NCI-H2107 (cell line): Measurements from ENCODE around the gene B4GALT7.
A peak's percentile ranks its signal among the peaks of the same experiment; 100 is the strongest.
"Not testable (repeated sequence)": the region's sequence is repeated elsewhere in the genome, so short reads cannot be mapped to it uniquely, and the experiment has no call there.

Source experiments
- DNase-seq: peaks from one replicate; lab custom pipeline; 2025; lab: John Stamatoyannopoulos, UW

The B4GALT7 gene, protein sequence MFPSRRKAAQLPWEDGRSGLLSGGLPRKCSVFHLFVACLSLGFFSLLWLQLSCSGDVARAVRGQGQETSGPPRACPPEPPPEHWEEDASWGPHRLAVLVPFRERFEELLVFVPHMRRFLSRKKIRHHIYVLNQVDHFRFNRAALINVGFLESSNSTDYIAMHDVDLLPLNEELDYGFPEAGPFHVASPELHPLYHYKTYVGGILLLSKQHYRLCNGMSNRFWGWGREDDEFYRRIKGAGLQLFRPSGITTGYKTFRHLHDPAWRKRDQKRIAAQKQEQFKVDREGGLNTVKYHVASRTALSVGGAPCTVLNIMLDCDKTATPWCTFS

DNA sequence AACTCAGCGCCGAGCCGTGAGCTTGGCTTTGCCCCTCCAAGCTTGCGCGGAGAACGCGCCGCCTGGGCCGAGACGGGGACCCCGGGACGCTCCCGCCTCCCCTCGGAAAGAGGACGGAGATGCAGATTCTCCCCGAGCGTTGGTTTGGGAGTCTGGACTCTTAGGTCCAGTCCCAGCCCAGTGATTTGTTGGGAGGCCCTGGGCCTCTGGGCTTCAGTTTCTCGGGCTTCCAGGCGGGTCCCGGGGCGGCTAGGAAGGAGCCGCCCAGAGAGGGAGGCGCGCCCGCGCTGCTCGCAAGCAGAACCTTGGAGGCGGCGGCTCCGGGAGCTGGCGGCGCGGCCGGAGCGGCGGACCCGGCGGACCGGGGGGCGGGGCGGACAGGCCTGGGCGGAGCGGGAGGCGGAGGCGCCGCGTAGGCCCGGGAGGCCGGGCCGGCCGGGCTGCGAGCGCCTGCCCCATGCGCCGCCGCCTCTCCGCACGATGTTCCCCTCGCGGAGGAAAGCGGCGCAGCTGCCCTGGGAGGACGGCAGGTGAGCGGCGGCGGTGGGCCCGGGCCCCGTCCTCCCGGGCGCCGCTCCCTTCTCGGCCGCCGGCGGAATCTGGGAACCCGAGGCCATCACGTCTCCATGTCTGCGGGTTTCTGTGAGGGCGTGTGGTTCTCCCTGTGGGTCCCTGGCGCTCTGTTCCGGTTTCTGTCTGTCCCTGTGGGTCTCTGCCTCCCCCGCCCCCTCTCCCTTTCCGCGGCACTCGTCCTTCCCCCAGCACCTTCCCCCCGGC is at the start of gene B4GALT7:
B4GALT7 (plus strand) TSS at position 402 of the 777 bp plus-strand sequence; CDS start at position 481, 79 bp downstream.
- DNase-seq, result peak; percentile 50

DNA sequence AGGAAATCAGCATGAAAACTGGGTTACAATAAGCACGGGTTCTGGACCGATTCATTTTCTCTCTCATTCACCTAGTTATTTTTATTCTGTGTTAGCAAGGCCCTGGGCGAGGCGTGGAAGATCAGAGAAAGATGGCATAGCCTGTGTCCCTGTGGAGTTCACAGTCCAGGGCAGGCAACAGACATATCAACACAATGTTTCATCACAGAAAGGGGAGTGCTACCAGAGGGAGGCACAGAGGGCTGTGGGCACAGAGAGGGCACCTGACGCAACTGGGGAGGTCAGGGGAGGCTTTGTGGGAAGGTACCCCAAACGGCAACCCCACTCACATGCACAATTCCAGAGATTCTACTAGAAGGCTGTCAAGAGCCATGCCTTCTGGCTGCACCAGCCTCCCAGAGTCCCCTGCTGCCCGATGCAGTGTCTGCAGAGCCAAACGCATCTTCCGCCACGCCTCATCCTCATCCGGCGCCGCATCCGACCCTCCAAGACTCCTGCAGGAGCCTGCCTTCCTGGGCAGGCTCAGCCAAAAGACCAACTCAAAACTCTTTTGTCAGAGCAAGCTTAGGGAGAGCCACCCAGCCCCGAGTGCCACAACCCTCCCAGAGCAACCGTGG is 47.0 kb upstream of the B4GALT7 start:
- no peak for DNase-seq

DNA sequence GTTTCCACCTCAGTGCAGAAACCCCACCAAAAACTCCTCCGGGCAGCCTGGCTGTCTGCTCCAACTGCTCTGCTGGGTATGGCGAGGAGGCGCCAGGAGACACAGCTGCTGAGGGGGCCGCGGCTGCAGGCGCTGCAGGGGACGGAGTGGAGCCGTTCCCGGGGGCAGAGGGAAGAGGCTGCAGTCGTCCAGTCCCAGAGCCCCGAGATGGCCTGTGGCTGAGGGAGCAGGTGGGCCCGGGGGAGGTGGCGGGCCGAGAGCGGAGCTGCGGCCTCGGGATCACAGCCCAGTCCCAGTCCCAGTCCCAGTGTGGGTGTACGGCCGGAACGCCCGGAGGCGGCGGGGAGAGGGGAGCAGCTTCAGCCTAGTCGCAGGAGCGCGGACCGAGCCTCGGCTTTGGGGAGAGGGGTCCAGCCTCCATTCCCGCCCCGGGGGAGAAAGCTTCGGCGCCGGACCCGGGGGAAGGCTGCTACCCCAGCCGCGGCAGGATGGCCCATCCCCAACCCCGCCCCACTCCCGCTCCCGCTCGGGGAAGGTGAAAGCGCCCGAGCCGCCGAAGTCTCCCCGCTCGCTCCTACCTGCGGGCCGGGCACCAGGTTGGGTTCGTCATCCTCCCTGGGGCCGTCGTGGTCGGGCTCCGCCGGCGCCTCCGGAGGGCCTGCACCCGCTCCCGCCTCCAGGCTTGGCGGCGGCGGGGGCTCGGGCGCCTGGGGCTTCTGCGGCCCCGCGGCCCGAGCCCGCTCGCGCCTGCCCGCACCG is 46.1 kb upstream of the B4GALT7 start:
- DNase-seq, result no peak

DNA sequence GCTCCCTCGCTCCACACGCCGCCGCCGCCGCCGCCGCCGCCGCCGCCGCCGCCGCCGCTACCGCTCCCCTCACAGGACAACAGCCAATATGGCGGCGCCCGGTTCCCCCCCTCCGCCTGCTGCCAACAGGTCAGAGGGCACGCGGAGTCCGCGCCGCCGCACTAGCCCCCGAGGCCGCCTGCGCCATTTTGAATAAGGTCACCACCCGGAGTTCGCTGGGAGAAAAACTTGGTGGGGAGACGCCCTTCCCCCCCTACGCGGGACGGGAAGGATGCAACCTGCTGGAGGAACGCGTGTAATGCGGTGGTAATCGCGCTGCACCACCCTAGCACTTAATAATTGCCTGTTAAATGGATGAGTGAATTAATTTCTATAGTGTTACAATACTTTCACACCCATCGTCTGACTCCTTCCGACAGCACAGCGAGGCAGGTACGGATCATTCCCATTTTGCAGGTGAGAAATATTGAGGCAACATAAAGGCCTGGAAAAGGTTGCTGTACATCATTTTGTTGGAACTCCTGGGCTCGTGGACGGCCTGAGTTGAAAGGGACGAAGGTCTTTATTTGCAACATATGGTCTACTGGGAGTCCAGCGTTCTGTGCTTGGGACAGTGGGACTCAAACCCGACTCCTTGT is 45.3 kb upstream of the B4GALT7 start, which contains the start of gene FAM193B:
FAM193B (minus strand) TSS at position 90 of the 638 bp plus-strand sequence. CDS start 105 bp downstream, outside the sequence.
- DNase-seq, result peak; percentile 75

DNA sequence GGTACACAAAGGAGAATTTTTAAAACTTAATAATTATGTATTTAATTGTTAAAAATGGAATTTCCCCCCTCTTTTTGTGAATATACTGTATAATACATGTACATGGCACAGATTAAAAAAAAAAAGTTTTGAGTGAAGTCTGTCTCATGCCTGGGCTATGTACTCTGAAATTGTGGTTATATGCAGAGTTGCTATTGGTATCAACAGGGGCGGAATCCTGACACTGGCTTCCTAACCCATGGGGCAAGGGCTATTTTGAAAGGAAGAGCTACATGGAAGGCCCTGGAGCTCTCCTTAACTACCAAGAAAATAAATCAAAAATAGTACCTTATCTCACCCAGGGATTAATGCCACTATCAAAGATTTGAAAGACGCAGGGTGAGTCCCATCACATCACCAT is 44.7 kb upstream of the B4GALT7 start:
- no peak for DNase-seq

DNA sequence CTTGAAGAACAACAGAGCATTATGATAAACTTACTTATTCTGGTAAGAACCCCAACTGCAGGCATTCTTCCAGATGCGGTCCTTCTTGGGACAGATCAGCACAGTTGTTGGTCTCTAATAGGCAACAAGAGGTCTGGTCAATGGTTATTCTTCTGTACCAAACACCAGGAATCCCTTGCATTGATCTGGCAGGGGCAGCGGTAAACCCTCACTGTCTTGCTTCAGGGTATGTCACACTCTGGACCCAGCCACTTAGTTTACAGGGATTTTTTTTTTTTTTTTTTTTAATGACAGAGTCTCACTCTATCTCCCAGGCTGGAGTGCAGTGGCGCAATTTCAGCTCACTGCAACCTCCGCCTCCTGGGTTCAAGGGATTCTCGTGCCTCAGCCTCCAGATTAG is 44.3 kb upstream of the B4GALT7 start:
- no peak for DNase-seq

DNA sequence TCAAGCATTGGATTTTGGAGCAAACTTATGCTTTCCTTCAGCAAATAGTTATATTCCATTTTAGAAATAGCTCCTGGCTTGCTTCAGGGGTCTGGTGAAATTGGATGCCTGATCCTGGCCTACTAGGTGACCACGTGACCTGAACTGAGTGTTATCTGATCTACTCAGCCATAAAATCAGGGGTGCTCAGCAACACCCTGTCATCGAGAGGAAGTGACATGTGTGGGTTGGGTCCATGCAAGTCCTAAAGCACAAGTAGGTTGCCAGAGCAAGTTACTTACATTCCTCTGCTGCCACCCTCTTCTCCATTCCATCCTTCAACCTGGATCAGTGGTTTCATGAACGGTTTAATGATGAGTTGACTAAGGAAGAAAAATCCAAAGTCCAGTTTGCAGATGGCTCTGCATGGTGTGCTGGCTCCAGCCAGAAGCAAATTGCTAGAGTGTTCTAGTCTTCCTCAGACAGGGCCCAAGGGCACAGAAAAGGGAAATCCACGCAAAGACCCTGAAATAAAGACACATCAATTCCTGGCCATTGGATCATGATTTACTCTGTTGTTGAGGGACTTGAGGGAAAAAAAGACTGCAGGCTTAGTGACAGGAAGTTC is 42.8 kb upstream of the B4GALT7 start:
- DNase-seq, result no peak

DNA sequence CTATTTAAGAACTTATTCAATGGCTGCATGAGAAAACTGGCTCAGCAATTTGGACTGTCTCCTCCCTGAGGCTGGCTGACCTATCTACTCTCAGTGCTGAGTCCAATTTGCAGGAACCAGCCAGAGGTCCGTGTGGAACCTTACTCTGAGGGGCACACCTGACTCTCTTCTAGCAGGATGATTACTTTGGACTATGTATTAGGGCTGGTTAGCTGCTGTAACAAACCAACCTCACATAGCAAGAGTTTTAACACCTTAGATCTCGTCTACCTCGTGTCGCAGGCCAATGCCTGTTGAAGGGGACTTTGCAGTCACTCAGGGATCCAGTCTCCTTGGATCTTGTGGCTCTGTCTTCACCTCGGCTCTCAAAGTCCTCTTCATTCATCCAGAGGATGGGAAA is 42.1 kb upstream of the B4GALT7 start:
- no peak for DNase-seq

DNA sequence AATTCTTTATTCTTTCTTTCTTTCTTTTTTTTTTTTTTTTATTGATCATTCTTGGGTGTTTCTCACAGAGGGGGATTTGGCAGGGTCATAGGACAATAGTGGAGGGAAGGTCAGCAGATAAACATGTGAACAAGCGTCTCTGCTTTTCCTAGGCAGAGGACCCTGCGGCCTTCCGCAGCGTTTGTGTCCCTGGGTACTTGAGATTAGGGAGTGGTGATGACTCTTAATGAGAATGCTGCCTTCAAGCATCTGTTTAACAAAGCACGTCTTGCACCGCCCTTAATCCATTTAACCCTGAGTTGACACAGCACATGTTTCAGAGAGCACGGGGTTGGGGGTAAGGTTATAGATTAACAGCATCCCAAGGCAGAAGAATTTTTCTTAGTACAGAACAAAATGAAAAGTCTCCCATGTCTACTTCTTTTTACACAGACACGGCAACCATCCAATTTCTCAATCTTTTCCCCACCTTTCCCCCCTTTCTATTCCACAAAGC is 40.4 kb upstream of the B4GALT7 start:
- DNase-seq, result not testable (repeated sequence)

DNA sequence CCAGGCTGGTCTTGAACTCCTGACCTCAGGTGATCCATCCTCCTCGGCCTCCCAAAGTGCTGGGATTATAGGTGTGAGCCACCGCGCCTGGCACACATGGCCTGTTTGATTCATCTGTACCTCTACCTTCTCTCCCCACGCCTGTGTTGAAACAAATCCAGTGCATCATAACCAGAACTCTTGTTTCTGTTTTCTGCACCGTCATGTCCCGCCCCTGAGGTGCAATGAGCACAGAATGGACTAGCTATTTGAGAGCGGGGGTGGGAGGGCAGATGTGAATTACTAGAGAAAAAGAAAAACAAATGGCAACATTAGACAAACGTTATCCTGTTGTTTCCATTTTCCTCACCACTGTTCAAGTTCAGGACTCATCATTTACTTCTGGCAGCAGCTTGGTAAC is 34.9 kb upstream of the B4GALT7 start:
- no peak for DNase-seq

DNA sequence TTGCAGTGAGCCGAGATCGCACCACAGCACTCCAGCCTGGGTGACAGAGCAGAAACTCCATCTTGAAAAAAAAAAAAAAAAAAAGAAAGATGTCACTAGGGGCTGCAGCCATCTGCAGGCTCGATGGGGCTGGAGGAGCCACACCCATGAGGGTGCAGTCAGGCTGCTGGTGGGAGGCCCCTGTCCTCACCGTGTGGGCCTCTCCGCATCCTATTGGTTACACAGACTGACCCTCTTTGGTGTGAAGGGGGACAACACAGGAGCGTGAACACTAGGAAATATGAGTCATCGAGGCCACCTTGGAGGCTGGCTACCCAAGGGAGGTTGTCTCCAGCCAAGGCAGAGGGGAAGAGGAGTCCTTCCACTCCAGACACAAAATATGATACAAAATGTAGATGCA is 31.6 kb upstream of the B4GALT7 start:
- no peak for DNase-seq

DNA sequence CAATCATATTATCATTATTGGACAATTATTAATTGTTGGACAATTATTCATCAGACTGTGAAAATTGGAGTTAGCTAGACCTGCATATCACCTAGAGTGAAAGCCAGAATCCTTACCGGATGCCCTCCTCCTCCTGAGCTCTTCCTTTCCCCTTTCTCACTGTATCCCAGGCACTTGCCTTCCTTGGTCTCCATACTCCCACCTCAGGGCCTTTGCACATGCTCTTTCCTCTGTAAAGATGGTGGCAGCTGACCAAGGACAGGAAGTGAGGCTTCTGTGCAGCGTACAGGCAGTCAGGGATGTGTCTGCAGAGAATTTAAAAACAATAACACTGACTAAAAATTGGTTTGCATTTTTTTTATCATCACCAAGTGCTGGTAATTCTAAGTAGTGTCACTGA is 30.0 kb upstream of the B4GALT7 start:
- no peak for DNase-seq

DNA sequence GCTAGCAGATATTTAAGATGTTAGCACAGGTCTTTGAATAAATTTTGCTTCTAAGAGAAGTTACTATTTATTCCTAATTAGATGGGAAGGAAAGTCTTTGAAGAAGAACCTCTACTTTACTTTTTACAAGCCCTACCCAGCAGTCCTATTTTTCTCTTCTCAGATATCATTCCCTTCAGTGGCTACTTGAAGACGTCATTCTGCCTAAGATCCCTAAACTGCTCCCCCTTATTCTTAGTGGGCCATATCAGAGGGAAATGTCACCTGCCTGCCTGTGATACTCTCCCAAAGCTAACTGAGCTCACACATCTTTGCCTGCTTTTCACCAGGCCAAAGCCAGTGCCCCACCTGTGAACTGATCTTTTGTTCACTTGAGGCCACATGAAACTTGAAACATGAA is 24.4 kb upstream of the B4GALT7 start:
- no peak for DNase-seq

DNA sequence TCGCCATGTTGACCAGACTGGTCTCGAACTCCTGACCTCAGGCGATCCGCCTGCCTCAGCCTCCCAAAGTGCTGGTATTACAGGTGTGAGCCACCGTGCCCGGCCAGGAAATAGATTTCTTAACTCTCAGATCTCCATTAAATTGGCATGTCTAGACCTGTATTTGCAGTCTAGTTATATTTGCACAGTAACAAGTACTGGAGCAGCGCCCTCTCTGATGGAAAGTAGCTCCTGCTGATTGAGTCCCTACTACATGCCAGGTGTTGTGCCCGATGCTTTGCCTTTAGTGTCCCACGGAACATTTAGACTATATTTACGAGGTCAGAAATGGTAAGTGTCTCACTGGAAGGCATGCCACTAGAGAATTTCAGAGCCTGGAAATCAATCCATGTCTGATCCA is 23.8 kb upstream of the B4GALT7 start:
- no peak for DNase-seq

DNA sequence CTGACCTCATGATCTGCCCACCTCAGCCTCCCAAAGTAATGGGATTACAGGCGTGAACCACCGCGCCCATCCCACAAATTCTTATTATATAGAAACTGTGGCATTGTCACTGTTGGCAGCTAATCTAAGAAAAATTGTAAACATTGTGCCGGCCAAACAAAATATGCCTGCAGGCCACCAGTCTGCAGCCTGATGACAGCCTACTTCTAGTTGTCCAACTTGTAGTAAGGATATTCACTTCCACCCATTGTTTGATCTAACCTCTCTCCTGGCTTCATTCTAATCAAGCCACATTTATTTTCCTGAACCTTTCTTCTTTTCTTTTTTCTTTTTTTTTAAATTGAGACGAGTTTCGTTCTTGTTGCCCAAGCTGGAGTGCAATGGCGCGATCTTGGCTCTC is 21.6 kb upstream of the B4GALT7 start:
- no peak for DNase-seq

DNA sequence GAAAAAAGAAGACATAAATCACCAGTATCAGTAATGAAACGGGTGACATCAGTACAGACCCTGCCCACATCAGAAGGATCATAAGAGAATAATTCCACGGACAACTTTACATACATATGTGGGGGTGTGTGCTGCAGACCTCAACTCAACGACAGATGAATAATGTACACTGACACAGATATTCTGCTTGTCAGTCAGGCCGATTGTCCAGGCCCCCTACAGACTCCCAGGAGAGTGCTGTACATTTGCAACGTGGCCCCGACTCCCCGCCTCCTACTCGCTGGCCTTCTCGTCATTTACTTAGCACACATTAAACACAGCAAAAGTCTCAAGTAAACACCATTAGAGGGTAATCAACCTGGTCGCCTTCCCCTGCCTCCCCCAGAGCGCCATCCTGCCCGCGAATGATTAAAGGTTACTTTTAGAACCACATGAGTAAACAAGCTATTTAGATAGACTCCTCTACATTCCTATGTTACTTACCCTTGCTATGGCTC is 11.5 kb upstream of the B4GALT7 start:
- DNase-seq, result no peak

DNA sequence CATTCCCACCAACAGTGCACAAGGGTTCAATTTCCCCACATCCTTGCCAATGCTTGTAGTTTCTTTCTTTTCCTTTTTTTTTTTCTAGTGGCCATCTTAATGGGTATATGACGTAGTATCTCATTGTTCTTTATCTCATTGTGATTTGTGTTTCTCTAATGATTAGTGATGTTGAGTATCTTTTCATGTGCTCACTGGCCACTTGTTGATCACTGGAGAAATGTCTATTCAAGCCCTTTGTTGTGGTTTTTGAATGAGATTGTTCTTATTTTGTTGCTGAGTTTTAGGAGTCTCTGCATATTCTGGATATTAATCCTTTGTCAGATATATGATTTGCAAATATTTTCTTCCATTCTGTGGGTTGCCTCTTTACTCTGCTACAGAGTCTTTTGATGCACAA is 9.5 kb upstream of the B4GALT7 start:
- no peak for DNase-seq

DNA sequence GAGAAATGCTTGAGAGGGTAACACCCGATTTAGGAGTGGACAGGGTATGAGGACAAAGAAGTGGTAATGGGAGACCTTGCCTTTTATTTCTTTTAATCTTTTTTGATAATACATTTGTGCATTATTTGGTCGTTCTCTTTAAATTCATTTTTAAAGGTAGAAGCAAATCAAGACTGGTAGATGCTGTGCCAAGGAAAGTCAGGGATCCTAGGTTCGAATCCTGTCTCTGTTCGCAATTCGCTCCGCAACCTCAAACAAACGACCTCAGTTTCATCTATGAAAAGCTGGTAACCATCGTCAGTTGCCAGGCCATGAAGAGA is 8.3 kb upstream of the B4GALT7 start:
- DNase-seq, result no peak

DNA sequence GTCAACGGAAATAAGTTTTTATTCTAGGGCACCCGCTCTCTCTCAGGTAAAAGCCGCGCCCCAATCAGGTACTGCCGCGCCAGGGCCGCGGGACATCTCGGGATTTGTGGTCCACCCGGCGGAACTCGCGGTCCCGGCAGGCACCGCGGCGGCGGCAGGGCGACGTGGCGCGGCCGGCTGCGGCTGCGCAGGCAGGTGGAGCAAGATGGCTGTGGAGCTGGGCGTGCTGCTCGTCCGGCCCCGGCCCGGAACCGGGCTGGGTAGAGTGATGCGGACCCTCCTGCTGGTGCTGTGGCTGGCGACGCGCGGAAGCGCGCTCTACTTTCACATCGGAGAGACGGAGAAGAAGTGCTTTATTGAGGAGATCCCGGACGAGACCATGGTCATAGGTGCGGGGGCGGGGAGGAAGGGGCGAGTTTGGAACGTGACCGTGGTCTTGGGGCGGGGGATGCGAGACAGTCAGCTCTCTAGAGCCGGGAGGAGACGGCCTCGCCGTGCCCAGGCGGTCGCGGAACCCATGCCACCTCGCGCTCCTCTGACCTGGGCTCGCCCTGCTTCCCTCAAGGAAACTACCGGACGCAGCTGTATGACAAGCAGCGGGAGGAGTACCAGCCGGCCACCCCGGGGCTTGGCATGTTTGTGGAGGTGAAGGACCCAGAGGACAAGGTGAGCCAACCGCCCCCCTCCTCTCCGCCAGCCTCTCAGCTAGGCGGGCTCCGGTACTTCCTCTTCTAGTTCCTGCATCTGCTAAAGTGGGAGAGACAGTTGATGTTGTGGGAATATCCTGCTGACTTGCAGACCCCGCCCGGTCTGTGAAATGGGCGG is 7.7 kb upstream of the B4GALT7 start, which contains the start of gene TMED9:
TMED9 (plus strand) TSS at position 194 of the 825 bp plus-strand sequence; CDS start at position 206, 12 bp downstream.
- peak; percentile 47 for DNase-seq

DNA sequence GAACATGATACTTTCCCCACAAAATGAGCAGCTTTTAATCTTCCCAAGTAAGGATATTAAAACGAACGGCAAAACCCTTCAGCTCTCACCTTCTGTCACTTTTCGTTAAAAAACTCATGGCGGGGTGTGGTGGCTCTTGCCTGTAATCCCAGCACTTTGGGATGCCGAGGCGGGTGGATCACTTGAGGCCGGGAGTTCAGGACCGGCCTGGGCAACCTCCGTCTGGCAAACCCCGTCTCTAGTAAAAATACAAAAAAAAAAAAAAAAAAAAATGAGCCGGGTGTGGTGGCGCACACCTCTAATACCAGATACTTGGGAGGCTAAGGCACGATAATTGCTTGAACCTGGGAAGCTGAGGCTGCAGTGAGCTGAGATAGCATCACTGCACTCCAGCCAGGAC is 7.0 kb upstream of the B4GALT7 start:
- DNase-seq, result no peak
